Testis (tissue), 3 donors: ENCODE data around the gene DNAJC18. TPM values are rescaled to one million over a fixed set of nuclear protein-coding genes. Genes with fewer than 3 reads are reported as not detected.

Source experiments
- DNase-seq: peaks from one replicate; pipeline ENCODE4 v3.0.0-alpha.2; 2019
- H3K27ac ChIP-seq, 2 donors: fragments of 200-600 bp; sonication (generic); one replicate each; pipeline ENCODE4 v1.5.1; 2019
- H3K27me3 ChIP-seq: fragments of 200-600 bp; sonication (generic); one replicate; pipeline ENCODE4 v1.5.1; 2019
- H3K36me3 ChIP-seq: fragments of 200-600 bp; sonication (generic); one replicate; pipeline ENCODE4 v1.5.1; 2017; ENCODE audit warnings: low read depth; ENCODE audit errors: missing control alignments
- H3K4me1 ChIP-seq: fragments of 200-600 bp; sonication (generic); one replicate; pipeline ENCODE4 v1.5.1; 2019
- H3K4me3 ChIP-seq, 2 donors: fragments of 200-600 bp; sonication (generic); one replicate each; pipeline ENCODE4 v1.5.1; 2017 to 2019
- H3K9me3 ChIP-seq: fragments of 200-600 bp; sonication (generic); one replicate; pipeline ENCODE4 v1.5.1; 2017
- POLR2A ChIP-seq: fragments of 450-650 bp; IDR thresholded peaks from one replicate; pipeline ENCODE4 v1.6.1; 2017; ENCODE audit warnings: antibody characterized with exemption, mild to moderate bottlenecking, moderate library complexity
- WGBS, 2 donors: methylation state at CpG; one replicate each; pipeline ENCODE4 v1.1.5; 2018; 5-methylcytosine and 5-hydroxymethylcytosine counted together
- intact Hi-C: fragments of 100-400 bp; cut with DNase I; formaldehyde crosslinking; loops from one replicate; pipeline ENCODE4 v1.15.1; 2023; ENCODE audit warnings: low total_unique reads
- polyA plus RNA-seq: library from polyadenylated mRNA; stranded (reverse); fragments of 350-450 nt; fragmentation: Illumina TruSeq; extraction: RNeasy Lipid Tissue Mini Kit (QIAGEN cat#74804); gene quantifications from one replicate; pipeline ENCODE4 v1.2.3, GENCODE V29; 2014; ENCODE audit warnings: low read depth, low replicate concordance; ENCODE audit not compliant: insufficient read depth
- total RNA-seq, 2 donors: library from RNA; depleted of rRNA; stranded (reverse); fragments of >200 nt; gene quantifications; one replicate each; pipeline ENCODE4 v1.2.3, GENCODE V29; 2016
- TF ChIP-seq, protein P1 (sequence below), 3 experiments: fragments of 450-650 bp in 2 of 3; fragments of 200-600 bp in 1 of 3; sonication (generic) in 1 of 3; IDR thresholded peaks; one replicate each; pipeline ENCODE4 v1.5.1; 2016 to 2019; ENCODE audit warnings: antibody characterized with exemption in 3 of 3, mild to moderate bottlenecking in 2 of 3, moderate library complexity in 1 of 3

The DNAJC18 gene
- total and polyA plus RNA-seq, 3 donors from 2014 or later = 45.0 to 283 (median 98.3) TPM

- no peaks in the 10 kb centered on the region for H3K9me3 ChIP-seq
- no peak overlapping the region for H3K4me3 ChIP-seq
- no peaks in the 10 kb centered on the region for H3K27me3 ChIP-seq
- H3K27ac ChIP-seq = no peak overlapping the region
- DNase-seq = no peak
- H3K4me1 ChIP-seq = no peaks in the 10 kb centered on the region
- H3K36me3 ChIP-seq = no peaks in the 10 kb centered on the region
- TF ChIP-seq, protein P1, sequence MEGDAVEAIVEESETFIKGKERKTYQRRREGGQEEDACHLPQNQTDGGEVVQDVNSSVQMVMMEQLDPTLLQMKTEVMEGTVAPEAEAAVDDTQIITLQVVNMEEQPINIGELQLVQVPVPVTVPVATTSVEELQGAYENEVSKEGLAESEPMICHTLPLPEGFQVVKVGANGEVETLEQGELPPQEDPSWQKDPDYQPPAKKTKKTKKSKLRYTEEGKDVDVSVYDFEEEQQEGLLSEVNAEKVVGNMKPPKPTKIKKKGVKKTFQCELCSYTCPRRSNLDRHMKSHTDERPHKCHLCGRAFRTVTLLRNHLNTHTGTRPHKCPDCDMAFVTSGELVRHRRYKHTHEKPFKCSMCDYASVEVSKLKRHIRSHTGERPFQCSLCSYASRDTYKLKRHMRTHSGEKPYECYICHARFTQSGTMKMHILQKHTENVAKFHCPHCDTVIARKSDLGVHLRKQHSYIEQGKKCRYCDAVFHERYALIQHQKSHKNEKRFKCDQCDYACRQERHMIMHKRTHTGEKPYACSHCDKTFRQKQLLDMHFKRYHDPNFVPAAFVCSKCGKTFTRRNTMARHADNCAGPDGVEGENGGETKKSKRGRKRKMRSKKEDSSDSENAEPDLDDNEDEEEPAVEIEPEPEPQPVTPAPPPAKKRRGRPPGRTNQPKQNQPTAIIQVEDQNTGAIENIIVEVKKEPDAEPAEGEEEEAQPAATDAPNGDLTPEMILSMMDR (IDR thresholded peaks at IDR 0.05) = no peak
- TF ChIP-seq POLR2A = no peak
- intact Hi-C loops = no loop called here
- WGBS, 2 donors = 74 to 83% methylated on average over 2 of the region's 2 CpGs
Observed at GRCh38 chr5:139406963-139407362, 32.4 kb downstream of the DNAJC18 start.

GRCh38 chr5:139404484-139404840, 34.9 kb downstream of the DNAJC18 start:
- intact Hi-C loops = no loop called here
- 33 to 39% methylated on average over 5 of the region's 5 CpGs for WGBS, 2 donors
- no peak for DNase-seq
- peak overlapping the region; percentile 57 to 65 for H3K4me3 ChIP-seq
- no peaks in the 10 kb centered on the region for H3K4me1 ChIP-seq
- H3K27me3 ChIP-seq = no peaks in the 10 kb centered on the region
- no peaks in the 10 kb centered on the region for H3K9me3 ChIP-seq
- TF ChIP-seq, protein P1 (IDR thresholded peaks at IDR 0.05) = no peak
- TF ChIP-seq POLR2A = no peak
- H3K36me3 ChIP-seq = no peaks in the 10 kb centered on the region
- H3K27ac ChIP-seq = peak overlapping the region; percentile 92 to 97

DNA sequence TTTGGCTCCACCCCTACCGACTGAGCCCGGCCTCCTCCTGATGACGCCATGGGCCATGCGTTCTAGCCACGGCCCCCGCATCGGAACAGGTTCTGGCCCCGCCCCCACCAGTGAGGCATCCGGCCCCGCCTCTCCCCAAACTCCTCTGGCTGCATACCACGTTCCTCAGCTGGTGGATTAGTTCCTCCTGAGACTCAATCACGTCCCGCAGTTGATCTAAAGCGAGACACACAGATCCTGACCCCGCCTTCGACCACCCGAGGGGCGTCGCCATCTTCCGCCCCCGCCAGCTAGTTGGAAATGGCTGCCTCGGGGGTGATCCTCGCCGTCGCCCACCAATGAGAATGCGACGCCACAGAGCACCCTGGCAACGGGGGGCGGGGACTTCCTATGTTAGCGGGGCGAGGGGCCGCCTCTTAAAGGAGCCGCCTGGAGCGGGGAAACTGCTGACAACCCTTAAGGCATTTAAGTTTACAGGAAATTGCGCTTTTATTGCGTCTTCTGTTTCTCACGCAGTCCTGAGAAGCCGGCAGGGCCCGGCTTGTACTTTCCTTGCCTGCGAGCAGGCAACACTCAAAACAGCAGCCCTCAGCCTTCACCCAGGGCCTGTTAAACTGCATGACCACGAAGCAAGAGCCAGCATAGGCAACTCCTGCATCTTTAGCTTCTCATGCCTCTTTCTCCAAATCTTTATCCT, 35.4 kb downstream of the DNAJC18 start, which contains the start of gene SPATA24:
Gene SPATA24, minus strand, starts transcription at position 303 of the 697 bp plus-strand sequence. Its CDS starts 29 bp downstream, at position 274.
- DNase-seq = peak; percentile 99
- intact Hi-C loops = no loop called here
- Histone ChIP-seq H3K4me3 (peak within 1 kb of the TSS; percentile 57 to 65), H3K27me3 (no peaks in the 10 kb centered on the region), H3K36me3 (no peaks in the 10 kb centered on the region), H3K9me3 (no peaks in the 10 kb centered on the region), H3K27ac (peak within 1 kb of the TSS; percentile 92 to 97), H3K4me1 (no peaks in the 10 kb centered on the region)
- 1 to 3% methylated on average over 15 to 41 of the region's 41 CpGs for WGBS, 2 donors
- TF ChIP-seq, protein P1 (IDR thresholded peaks at IDR 0.05) = no peak
- no peak for TF ChIP-seq POLR2A

- no peak for TF ChIP-seq POLR2A
- TF ChIP-seq, protein P1 (IDR thresholded peaks at IDR 0.05) = no peak
- no peaks in the 10 kb centered on the region for H3K4me1 ChIP-seq
- WGBS, 2 donors = 9 to 13% methylated on average over 6 to 7 of the region's 7 CpGs
- intact Hi-C loops = no loop called here
- no peaks in the 10 kb centered on the region for H3K27me3 ChIP-seq
- peak overlapping the region; percentile 57 to 65 for H3K4me3 ChIP-seq
- H3K36me3 ChIP-seq = no peaks in the 10 kb centered on the region
- no peaks in the 10 kb centered on the region for H3K9me3 ChIP-seq
- DNase-seq = no peak
- H3K27ac ChIP-seq = peak overlapping the region; percentile 92 to 97
Observed at GRCh38 chr5:139403418-139403786, 35.9 kb downstream of the DNAJC18 start.
